Activated CD4-positive, CD25-positive, alpha-beta regulatory T cell treated with anti-CD3 and anti-CD28 coated beads, Interleukin-2, amount 50 U/mL, for 24 hours (primary cell): ENCODE results near the gene GHRHR.

Experiments used
- ATAC-seq, 2 donors: fragments of 150-1000 bp; cut with Tn5 transposase; one replicate each; pipeline ENCODE4 v1.10.0; 2021; ENCODE audit warnings: mild to moderate bottlenecking in 1 of 2, moderate library complexity in 1 of 2

GHRHR gene

DNA sequence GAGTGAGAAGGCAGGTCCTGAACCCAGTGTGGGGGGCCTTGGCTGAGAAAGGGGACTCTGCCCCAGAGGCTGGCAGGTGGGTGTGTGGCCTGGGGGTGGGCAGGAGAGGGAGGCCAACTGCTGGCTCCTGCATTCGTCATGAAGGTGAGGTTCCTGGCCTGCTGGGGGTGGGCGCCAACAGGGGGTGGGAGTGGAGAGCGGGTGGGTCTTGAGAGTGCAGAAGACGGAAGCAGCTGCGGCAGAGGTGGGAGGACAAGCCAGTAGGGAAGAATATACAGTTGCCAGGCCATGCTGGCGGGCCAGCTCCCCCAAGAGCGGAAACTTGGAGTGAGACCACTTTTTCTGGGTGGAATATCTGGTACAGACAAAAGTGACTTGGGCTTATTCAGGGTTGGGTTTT lies 23.4 kb downstream of the GHRHR start:
- ATAC-seq: no peak

DNA sequence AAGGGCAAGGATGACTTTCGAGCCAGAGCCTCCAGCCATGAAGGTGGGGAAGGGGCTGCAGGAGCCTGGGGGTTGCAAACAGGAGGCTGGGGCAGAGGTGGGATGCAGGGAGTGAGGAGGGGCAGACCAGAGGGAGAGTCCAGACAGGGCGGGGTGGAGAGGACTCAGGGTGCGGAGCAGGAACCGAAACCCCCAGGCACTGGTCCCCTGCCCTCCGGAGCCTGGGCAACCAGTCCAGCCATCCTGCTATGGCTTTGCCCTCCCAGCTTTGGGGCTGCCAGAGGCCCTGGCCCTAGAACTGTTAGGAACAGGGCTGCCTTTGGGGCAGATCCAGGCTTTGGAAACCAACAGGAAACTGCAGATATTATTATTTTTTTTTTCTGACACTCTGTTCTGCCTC lies 24.2 kb downstream of the GHRHR start:
- no peak for ATAC-seq

DNA sequence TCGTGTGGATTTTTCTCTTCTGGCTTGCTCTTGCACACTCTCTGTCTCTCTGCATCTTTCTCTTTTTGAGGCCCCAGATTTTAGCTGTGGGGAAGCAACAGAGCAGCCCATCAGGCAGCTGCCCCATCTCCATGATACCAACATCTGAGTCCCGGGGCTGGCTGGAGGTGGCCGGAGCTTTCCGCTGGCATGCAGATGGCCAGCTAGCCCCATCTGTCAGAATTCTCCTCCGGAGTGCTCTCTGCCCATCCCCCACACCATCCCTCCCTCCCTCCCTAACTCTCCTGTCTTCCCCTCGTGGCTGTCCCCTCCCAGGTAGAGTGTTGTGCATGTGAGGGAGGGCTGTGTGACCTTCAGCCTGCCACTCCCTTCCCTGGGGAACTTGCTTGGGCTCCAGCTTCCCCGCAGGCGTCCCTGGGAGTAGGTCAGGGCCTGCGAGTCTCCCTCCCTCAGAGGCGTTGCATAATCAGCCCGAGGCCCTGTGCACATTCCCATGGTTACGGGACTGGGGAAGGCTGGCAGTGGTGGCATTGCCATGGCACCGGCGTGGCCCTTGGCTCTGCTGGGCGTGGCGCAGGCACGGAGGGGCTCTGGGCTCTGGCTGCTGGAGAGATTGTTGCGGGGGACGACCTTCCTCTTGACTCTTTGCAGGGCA lies 24.7 kb downstream of the GHRHR start:
- ATAC-seq: no peak

DNA sequence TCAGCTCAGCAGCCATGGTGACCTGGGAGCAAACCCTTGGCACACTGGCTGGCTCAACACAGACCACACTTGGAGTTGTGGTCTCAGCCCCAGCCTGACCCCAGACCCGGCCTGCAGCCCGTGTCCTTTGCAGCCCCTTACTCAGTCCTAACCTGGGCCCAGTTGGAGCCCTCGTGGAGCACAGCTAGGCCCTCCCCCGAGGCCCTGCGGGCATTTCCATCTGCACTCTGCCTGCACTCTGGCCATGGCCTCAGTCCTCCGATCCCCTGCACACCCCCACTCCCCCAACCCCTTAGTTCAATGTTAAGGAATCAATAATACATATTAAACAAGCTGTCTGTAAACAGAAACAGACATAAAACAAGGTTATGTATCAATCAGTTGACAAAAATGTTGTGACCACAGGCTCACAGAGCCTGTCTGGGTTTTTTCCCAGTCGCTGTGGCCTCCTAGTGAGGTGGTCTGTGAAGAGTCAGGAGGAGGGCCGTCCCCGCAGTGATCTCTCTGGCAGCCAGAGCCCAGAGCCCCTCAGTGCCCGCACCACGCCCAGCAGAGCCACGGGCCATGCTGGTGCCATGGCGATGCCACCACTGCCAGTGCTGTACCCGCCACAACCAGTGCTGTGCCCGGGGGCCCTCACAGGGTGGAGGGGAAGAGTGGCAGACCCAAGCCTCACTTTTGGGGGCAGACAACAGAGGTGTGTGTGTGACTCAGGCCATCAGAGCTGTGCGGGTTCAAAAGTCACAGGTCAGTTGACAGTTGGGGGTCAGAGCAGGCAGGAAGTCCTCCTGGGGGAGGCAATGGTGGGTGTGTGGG lies 25.5 kb downstream of the GHRHR start:
- ATAC-seq: no peak

DNA sequence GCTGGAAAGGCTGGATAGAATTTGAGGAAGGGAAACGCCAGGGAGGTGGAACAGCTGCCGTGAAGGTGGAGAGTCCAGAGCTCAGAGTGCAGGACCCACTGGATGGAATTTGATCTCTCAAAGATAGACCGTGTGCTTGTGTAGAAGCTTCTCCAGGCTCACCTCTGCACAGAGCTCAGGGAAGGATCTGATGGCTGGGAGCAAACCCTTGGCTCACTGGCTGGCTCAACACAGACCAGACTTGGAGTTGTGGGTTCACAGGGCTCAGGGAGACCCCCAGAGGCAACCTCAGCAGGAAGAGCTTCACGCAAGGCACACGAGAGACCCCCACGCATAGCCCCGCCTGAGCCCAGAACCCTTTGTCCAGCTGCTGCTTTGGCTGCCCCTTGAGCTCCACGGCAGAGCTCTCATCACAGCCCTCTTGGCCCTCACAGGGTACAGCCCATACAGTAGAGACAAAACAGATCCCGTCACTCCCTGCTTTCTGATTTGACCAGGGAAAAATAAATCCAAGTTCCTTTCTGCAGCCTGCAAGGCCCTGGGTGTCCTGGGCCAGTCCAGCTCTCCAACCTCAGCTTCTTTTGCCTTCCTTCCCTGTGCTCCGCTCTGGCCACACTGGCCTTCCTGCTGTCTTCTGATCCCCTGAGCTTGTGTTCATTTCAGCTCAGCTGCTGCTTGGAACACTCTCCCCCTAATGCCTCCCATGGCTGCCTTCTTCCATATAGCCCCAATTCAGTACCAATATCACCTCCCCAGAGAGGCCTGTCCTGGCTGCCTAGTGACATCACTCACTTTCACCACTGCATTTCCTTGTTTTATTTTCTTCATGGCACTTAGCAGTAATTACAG lies 26.3 kb downstream of the GHRHR start:
- ATAC-seq: no peak

DNA sequence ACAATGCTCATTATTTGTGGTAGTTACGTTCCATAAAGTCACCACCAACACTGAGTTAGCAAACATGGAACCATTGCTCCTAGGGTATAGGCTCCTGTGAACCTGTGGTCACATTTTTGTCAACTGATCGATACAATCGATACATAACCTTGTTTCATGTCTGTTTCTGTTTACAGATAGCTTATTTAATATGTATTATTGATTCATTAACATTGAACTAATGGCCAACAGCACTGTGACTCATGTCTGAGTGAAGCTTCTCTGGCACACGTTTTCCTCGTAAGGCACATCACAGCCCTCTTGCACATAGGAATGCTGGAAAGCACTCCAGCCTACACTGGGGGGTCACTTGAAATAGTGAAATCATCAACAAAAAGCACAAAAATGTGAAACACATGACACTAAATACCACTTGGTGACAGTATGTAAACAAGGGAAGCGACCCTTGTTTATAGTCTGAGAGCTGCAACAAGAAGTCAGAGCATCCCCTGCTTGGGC lies 27.0 kb downstream of the GHRHR start:
- no peak for ATAC-seq

DNA sequence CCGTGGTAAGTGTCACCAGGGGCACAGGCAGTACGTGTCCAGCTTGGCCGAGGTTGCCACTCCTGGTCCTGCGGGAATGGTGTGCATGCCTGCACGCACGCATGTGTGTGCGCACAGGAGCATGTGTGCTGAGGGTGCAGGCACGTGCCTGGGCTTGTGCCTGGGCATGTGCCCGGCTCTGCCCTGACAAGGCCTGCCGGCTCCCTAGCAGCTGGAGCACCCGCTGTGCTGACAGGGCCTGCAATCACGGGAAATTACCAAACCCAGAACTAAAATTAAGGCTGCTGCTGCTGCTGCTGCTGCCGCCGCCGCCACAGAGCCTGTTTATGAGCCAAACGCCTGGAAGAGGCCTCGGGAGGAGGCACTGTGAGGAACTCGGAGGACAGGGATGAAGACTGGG lies 28.7 kb downstream of the GHRHR start:
- ATAC-seq: no peak

DNA sequence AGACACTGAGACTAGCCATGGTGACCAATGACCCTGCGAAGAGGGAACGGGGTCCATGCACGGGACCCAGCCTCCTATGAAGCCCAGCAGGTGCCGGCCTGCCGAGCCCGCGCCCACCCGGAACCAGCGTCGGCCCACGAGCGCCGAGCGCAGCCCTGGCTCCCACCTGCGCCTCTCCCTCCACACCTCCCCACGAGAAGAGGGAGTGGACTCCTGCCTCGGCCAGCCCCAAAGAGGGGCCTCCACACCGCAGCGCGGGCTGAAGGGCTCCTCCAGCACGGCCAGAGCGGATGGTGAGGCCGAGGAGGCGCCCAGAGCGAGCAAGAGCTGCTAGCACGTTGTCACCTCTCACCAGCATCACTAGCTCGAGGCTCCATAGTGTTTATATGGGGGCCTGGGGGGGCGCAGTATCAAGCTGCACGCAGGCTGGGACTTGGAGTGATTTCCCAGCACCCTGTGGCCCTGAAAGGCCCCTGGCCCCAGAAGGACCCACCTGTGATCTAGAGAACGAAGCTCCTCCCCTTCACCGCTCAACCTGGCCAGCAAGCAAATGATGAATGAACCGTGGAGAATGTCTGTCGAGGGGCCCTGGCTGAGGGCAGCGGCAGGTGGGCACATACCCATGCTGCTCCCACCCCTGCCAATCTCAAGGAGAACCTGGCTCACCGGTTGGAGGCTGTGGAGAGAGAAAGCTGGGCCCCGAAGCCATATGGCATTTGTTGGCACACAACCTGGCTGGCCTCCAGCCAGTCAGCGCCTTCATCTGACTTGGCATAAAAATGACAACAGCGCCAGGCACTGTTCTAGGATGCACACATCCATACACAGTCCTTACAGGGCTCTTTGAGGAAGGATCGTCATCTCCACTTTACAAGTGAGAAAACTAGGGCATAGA lies 30.7 kb downstream of the GHRHR start:
- ATAC-seq: no peak

DNA sequence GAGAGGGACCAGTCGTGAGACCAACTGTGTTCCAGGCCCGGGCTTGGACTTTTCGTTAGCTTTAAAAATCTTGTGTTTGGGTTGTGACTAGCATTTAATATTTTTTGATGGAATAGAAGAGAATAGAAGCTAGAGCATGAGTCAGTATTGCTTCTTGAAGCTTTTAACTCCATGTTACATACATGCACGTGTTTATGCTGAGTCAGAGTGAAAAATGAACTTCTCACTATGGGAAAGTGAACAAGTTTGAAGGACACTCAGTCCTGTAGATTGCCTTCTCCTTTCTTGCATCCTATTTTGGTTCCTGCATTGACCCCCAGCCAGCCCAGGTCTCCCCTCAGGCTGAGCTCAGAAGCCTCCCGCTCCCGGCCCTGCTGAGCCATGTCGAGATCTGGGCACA lies 31.8 kb downstream of the GHRHR start:
- ATAC-seq: no peak

DNA sequence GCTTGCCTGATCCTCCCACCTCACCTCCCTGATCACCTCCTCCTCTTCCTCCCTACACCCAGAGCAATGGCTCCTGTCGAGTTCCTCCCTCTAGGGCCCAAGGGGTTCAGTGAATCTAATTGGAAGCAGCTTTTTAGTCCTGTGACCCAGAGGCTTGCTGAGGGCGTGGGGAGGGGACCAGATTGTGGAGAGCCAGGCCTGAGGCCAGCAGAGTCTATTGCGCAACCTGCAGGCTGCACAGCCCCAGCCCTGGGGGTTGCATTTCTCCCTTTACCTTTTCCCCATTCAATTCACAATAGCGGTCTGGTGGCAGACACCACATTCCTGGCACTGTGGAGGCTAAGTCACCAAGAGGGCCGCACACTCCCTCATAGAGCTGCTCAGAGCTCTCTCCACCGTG lies 32.5 kb downstream of the GHRHR start:
- ATAC-seq: no peak

DNA sequence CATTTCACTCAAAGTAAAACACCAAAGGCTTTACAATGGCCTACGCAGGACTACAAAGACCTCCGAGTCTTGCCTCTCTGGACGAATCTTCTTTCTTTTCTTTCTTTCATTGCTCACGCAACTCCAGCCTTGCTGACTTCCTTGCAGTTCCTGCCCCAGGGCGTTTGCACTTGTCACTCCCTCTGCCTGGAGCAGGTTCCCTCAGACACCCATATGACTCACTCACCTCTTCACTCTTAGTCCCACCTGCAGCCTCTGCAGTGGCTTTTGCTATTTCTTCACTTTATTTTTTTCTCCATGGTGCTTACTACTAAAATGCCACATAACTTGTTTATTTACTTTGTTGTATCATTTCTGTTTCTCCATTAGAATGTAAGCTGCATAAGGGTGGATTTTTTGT lies 33.1 kb downstream of the GHRHR start:
- no peak for ATAC-seq

DNA sequence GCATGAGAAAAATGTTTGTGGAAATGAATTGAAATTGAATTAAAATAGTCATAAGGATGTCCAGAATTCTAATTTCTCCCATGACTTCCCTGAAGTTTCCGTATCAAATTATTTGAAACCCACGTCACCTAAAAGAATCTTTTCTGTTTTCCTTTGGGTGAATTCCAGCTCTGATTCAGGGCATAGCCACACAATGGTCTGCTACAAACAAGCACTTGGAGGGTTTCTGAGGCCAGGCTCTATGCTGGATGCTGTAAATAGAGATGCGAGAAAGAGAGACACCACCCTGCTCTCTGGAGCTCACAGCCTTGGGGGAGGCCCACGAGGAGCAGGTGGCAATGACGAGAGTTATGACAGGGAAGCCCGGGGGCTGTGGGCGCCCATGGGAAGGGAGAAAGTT lies 33.6 kb downstream of the GHRHR start:
- ATAC-seq: no peak

DNA sequence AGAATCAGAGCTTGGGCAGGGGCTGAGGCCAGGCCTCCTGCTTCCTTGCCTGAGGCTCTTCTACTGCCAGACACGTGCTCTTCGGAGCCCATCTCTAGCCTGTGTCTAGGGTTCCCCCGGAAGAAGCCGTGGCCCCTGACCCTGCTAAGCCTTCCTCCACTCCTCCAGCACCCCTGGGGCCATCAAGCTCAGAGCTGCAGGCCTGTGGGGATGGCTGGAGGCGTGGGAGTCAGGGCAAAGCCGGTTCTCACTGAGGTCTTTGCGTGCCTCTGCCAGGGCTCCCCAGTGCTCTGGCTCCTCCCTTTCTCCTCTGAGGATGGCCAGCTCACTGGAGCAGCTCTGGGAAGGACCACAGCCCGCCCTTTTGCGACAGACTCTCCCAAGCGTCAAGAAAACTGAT lies 34.4 kb downstream of the GHRHR start:
- ATAC-seq: no peak

DNA sequence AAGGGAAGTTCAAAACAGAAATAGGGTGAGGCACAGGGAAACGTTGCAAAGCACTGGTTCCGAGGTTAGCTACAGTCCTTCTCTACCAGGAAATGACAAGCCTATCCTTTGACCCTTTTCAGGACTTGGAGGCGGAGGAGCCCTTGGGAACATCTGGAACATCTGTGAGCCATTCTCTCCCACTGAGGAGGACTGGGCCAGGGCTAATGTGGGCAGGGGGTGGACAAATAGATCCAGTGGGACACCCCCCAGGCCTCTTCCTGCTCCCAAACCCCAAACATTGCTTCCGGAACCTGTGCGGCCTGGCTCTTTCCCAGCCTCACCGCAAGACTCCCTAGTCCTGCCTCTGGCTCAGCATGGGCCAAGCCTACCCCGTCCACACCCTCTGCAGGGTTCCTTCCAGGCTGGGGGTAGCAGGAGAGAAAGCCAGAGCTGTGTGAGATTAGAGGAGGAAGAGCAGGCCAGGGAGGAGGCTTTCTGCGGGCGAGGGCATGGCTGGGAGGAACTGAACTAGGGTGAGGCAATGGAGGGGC lies 36.5 kb downstream of the GHRHR start:
- no peak for ATAC-seq

DNA sequence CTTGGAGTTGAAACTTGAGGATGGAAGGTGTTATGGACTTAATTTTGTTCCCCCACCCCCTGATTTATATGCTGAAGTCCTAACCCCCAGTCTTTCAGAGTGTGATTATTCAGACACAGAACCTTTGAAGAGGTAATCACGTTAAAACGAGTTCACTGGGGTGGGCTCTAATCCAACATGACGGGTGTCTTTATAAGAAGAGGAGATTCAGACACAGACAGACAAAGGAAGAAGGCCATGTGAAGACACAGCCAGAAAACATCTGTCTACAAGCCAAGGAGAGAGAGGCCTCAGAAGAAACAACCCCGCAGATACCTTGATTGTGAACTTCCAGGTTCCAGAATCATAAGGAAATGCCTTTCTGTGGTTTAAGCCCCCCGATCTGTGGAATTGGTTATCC lies 37.0 kb downstream of the GHRHR start:
- no peak for ATAC-seq

DNA sequence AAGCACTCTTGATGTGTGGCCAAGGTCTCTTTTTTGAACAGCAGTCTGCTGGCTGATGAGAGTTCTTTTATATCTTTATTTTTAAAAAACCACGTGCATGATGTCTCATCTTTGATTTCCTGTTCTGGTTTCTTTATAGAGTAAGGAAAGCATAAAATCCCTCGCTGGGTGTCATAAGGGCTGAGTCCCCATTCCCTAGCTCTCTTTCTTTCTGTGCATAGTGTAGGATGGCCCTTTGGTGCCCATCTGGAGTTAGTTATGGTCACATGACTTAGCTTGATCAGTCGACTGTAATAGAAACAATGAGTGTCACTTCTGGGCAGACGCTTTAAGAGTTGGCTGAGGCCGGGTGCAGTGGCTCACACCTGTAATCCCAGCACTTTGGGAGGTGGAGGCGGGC lies 38.5 kb downstream of the GHRHR start:
- ATAC-seq: no peak

DNA sequence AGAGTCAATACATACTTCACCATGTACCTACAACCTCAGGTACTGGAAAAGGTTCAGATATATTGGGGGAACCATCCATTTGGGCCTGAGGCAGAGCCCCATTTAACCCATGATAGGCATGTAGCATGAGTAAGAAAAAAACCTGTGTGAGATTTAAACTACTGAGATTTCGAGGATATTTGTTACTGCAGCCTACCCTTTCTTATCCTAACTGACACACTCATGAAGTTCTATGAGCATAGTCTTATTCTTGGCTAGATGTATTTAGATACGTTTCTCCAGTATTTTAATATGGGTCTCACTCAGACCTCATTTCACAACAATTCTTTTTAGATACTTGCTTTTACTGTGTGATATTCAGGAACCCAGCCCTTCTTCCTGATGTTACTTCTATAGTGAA lies 39.3 kb downstream of the GHRHR start:
- no peak for ATAC-seq

DNA sequence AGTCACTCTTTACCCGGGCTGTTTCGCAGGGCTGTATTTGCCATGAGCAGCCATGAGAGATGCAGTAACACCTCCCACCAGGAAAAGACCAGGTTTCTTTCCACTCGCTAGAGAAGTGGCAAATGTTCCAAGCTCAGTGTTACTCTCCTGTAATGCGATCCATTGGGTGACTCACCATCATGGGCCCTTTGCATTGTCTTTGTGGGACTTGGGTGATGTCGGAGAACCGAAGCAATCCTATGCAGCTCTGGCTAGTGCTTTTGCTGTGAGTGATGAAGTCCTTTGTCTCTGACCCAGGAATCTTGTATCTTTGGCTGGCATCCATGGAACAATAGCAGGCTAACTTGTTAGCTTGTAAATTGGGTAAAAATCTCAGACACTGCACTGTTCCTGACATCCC lies 40.0 kb downstream of the GHRHR start:
- no peak for ATAC-seq

DNA sequence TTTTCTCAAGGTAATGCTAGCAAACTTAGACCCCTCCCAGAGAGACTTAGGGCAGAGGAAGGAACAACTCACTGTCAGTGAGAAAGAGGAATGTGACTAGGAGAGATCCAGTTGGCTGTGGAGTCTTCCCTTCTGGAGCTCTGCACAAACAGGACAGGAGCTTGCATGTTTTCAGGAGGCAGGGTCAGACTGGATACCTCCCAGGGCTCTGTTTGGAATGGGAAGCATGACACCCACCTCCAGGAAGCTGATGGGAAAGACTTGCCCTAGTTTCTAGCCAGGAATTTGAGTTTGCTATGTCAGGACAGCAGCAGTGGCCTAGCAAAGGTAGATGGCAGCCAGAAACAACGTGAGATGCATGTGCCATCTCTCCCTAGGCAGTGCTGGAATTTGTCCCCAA lies 40.6 kb downstream of the GHRHR start:
- ATAC-seq: no peak

DNA sequence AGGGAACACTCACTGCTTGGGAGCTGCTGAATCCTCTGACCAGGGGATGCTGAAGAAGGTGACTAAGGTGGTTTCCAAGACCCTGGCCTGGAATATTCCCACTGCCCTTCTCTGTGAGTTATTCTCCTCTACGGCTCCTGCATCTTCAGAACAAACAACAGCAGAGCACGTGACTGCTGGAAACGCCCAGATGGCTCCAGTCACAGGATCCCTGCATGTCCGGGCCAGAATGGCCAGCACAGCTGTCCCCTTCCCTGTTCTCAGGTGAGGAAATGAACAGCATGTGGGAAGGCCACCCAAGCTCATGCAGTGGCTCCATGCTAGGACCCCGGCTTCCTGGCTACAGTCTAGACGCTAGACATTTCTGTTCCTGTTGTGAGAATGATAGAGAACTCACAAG lies 43.1 kb downstream of the GHRHR start:
- ATAC-seq: no peak

DNA sequence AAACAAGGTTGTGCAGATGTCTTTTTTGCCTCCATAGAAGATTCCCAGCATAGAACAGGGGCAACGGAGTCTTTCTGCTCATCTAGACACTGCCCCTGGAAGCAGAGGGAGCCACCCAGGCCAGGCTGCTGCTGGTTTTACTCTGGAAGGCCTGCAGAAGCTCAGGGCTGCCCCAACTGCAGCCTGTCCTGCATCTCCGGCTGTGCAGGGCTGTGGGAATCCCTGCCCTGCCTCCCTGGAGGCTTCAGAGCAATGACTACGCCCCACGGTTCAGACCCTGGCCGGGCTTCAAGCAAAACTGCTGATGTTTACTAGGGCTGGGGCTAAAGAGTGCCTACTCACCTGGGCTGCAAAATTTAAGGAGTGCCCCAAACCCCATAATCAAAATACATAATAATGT lies 43.9 kb downstream of the GHRHR start:
- ATAC-seq: no peak

DNA sequence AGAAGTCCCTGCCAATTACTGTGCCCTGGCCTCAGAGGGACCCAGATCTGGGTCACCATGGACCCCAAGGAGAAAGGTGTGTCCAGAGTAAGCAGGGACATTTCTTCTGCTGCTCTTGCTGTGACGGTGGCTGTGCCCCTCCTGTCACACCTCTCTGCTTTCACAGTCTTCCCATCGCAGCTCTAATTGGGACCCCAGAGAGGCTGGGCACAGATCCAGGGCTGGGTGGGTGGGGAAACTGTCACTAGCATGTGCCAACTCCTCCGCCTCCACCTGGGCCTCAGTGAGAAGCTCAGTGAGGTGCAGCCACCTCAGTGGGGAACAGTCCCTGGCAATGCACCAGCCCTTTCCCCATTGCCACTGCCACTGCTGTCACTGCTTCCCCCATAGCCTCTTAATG lies 51.1 kb downstream of the GHRHR start:
- no peak for ATAC-seq
